HepG2 (cell line): Measurements from ENCODE around the gene PLIN4. TPM values are rescaled to one million over a fixed set of nuclear protein-coding genes. Genes with fewer than 3 reads are reported as not detected.

Experiments
- CC2D1A ChIP-seq: sonication (generic); formaldehyde crosslinking; IDR thresholded peaks from 2 replicates; pipeline ENCODE4 v1.8.1; 2023; ENCODE audit warnings: mild to moderate bottlenecking, missing genetic modification reagents
- CHD2 ChIP-seq: IDR thresholded peaks from 2 replicates; pipeline ENCODE4 v1.6.1; 2011; ENCODE audit warnings: low read depth, low read length, improper control_type of control experiment
- ELF3 ChIP-seq: IDR thresholded peaks from 2 replicates; pipeline ENCODE4 v1.6.1; 2016; ENCODE audit warnings: missing genetic modification reagents, missing compliant biosample characterization
- GFI1 ChIP-seq: sonication (generic); formaldehyde crosslinking; IDR thresholded peaks from 2 replicates; pipeline ENCODE4 v1.5.0; 2020; ENCODE audit warnings: missing genetic modification reagents, mild to moderate bottlenecking, borderline replicate concordance
- MBNL3 ChIP-seq: fragments of 250-450 bp; sonication (Bioruptor Pico); conservative IDR thresholded peaks from 2 replicates; pipeline ENCODE4 v1.8.0; 2022; ENCODE audit warnings: mild to moderate bottlenecking, inconsistent platforms
- MEIS2 ChIP-seq: sonication (generic); formaldehyde crosslinking; IDR thresholded peaks from 2 replicates; pipeline ENCODE4 v1.9.0; 2021; ENCODE audit warnings: mild to moderate bottlenecking, missing genetic modification reagents
- MLLT10 ChIP-seq: sonication (generic); formaldehyde crosslinking; IDR thresholded peaks from 2 replicates; pipeline ENCODE4 v1.4.0; 2020; ENCODE audit warnings: missing genetic modification reagents
- MTA3 ChIP-seq: sonication (generic); formaldehyde crosslinking; IDR thresholded peaks from 2 replicates; pipeline ENCODE4 v1.4.0; 2020; ENCODE audit warnings: missing genetic modification reagents
- PRMT3 ChIP-seq: sonication (generic); formaldehyde crosslinking; IDR thresholded peaks from 2 replicates; pipeline ENCODE4 v1.8.1; 2022; ENCODE audit warnings: low read depth, mild to moderate bottlenecking, moderate library complexity, missing genetic modification reagents, borderline replicate concordance
- SKIL ChIP-seq: sonication (generic); formaldehyde crosslinking; IDR thresholded peaks from 2 replicates; pipeline ENCODE4 v1.8.0; 2022; ENCODE audit warnings: missing genetic modification reagents, mild to moderate bottlenecking, moderate library complexity, borderline replicate concordance
- THRA ChIP-seq: sonication (generic); formaldehyde crosslinking; IDR thresholded peaks from 2 replicates; pipeline ENCODE4 v1.4.0; 2020; ENCODE audit warnings: missing genetic modification reagents, borderline replicate concordance
- ZIK1 ChIP-seq: sonication (generic); formaldehyde crosslinking; IDR thresholded peaks from 2 replicates; pipeline ENCODE4 v1.5.0; 2020; ENCODE audit warnings: mild to moderate bottlenecking, low read depth, missing genetic modification reagents, borderline replicate concordance
- ZNF335 ChIP-seq: sonication (generic); formaldehyde crosslinking; IDR thresholded peaks from 2 replicates; pipeline ENCODE4 v1.4.0; 2020; ENCODE audit warnings: missing genetic modification reagents
- polyA plus RNA-seq, 8 experiments: library from polyadenylated mRNA; depleted of rRNA in 3 of 8; stranded (reverse) in 7 of 8; unstranded in 1 of 8; fragments of >200 nt; fragmentation: Illumina TruSeq in 4 of 8; extraction: Trizol in 4 of 8; gene quantifications; 2 replicates each; pipeline versions ENCODE4 v1.2.1 to v1.2.3, GENCODE V29; 2011 to 2016; ENCODE audit warnings: low read depth in 4 of 8, missing spikeins in 1 of 8, mixed read lengths in 1 of 8; ENCODE audit not compliant: insufficient read depth in 1 of 8
- total RNA-seq, 5 experiments: library from RNA; depleted of rRNA; stranded (reverse); fragments of >200 nt; fragmentation: Illumina TruSeq; extraction: Trizol; gene quantifications; 2 replicates each; pipeline ENCODE4 v1.2.3, GENCODE V29; 2016; ENCODE audit warnings: low read depth in 1 of 5
- TF ChIP-seq, protein P1 (sequence below): sonication (generic); formaldehyde crosslinking; IDR thresholded peaks from 2 replicates; pipeline ENCODE4 v1.5.1; 2020; ENCODE audit warnings: mild to moderate bottlenecking, missing genetic modification reagents, moderate library complexity
- TF ChIP-seq, protein P2 (sequence below): sonication (generic); formaldehyde crosslinking; IDR thresholded peaks from 2 replicates; pipeline ENCODE4 v1.5.1; 2020; ENCODE audit warnings: mild to moderate bottlenecking, missing genetic modification reagents
- TF ChIP-seq, protein P3 (sequence below): IDR thresholded peaks from 2 replicates; pipeline ENCODE4 v1.6.1; 2016; ENCODE audit warnings: missing compliant biosample characterization, missing genetic modification reagents, borderline replicate concordance

PLIN4 gene
- total and polyA plus RNA-seq, 2 of the 13 experiments (the other 11 are each of a cell fraction or from before 2014, with no cell fraction given): 1.1 to 1.3 TPM

DNA sequence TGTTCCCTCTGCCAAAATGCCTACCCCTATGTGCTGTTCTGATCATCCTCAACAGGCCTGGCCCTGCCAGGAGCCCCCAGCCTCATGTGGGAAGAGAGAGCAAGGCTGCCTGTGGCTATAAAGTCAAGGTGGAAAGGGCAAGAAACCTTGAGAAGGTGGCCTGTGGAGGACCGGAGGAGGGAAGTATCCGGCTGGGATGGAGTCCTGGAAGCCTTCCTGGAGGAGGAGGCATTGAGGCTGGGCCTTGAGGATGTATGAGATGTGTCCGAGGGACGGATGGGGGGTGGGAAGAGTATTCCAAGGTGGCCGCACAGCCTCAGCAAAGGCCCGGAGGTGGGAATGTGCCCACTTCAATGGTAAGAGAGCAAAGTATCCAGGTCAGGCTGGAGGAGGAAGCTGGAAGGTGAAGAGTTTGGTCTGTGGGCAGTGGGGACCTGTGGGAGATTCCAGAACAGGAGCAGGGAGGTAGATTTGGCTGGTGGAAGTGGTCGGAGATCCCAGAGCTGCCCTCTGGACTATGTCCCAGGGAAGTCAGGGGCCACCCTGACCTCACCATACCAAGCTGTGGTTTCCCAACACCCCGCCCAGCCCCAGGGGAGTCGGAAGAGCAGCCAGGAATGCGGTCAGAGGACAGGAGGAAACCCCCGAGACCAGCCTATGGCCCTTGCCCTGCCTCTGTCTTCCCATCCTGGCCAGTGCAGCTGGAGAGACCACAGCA lies 3.0 kb upstream of the PLIN4 start (continued):
- TF ChIP-seq, protein P1, sequence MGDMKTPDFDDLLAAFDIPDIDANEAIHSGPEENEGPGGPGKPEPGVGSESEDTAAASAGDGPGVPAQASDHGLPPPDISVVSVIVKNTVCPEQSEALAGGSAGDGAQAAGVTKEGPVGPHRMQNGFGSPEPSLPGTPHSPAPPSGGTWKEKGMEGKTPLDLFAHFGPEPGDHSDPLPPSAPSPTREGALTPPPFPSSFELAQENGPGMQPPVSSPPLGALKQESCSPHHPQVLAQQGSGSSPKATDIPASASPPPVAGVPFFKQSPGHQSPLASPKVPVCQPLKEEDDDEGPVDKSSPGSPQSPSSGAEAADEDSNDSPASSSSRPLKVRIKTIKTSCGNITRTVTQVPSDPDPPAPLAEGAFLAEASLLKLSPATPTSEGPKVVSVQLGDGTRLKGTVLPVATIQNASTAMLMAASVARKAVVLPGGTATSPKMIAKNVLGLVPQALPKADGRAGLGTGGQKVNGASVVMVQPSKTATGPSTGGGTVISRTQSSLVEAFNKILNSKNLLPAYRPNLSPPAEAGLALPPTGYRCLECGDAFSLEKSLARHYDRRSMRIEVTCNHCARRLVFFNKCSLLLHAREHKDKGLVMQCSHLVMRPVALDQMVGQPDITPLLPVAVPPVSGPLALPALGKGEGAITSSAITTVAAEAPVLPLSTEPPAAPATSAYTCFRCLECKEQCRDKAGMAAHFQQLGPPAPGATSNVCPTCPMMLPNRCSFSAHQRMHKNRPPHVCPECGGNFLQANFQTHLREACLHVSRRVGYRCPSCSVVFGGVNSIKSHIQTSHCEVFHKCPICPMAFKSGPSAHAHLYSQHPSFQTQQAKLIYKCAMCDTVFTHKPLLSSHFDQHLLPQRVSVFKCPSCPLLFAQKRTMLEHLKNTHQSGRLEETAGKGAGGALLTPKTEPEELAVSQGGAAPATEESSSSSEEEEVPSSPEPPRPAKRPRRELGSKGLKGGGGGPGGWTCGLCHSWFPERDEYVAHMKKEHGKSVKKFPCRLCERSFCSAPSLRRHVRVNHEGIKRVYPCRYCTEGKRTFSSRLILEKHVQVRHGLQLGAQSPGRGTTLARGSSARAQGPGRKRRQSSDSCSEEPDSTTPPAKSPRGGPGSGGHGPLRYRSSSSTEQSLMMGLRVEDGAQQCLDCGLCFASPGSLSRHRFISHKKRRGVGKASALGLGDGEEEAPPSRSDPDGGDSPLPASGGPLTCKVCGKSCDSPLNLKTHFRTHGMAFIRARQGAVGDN (CRISPR knock-in tag): peak; percentile 64
- TF ChIP-seq CHD2 (no peak), GFI1 (CRISPR knock-in tag) (0 out of 2 replicates have a peak, but pooled peaks have one; percentile 43), MLLT10 (CRISPR knock-in tag) (no peak), MTA3 (CRISPR knock-in tag) (no peak), ZIK1 (CRISPR knock-in tag) (no peak), SKIL (CRISPR knock-in tag) (peak; percentile 75; the same call in 1 of the 2 replicates), THRA (CRISPR knock-in tag) (peak; percentile 58; the same call in 1 of the 2 replicates), MEIS2 (CRISPR knock-in tag) (no peak), ZNF335 (0 out of 2 replicates have a peak, but pooled peaks have one; percentile 30), PRMT3 (CRISPR knock-in tag) (no peak), MBNL3 (no peak), CC2D1A (CRISPR knock-in tag) (no peak), ELF3 (CRISPR knock-in tag) (peak; percentile 38; the same call in 1 of the 2 replicates)
- TF ChIP-seq, protein P2, sequence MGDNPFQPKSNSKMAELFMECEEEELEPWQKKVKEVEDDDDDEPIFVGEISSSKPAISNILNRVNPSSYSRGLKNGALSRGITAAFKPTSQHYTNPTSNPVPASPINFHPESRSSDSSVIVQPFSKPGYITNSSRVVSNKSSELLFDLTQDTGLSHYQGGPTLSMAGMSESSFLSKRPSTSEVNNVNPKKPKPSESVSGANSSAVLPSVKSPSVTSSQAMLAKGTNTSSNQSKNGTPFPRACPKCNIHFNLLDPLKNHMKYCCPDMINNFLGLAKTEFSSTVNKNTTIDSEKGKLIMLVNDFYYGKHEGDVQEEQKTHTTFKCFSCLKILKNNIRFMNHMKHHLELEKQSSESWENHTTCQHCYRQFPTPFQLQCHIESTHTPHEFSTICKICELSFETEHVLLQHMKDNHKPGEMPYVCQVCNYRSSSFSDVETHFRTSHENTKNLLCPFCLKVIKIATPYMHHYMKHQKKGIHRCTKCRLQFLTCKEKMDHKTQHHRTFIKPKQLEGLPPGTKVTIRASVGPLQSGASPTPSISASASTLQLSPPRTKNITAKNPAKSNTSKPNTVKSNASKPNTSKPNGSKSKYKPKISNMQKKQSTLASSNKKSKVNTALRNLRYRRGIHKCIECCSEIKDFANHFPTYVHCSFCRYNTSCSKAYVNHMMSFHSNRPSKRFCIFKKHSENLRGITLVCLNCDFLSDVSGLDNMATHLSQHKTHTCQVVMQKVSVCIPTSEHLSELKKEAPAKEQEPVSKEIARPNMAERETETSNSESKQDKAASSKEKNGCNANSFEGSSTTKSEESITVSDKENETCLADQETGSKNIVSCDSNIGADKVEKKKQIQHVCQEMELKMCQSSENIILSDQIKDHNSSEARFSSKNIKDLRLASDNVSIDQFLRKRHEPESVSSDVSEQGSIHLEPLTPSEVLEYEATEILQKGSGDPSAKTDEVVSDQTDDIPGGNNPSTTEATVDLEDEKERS (CRISPR knock-in tag): no peak
- TF ChIP-seq, protein P3, sequence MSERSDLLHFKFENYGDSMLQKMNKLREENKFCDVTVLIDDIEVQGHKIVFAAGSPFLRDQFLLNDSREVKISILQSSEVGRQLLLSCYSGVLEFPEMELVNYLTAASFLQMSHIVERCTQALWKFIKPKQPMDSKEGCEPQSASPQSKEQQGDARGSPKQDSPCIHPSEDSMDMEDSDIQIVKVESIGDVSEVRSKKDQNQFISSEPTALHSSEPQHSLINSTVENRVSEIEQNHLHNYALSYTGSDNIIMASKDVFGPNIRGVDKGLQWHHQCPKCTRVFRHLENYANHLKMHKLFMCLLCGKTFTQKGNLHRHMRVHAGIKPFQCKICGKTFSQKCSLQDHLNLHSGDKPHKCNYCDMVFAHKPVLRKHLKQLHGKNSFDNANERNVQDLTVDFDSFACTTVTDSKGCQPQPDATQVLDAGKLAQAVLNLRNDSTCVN: no peak
